Fibroblast of villous mesenchyme (primary cell): ENCODE measurements around the gene HMGN1. TPM values are rescaled to one million over a fixed set of nuclear protein-coding genes. Genes with fewer than 3 reads are reported as not detected.
A peak's percentile ranks its signal among the peaks of the same experiment; 100 is the strongest.

Experiments
- DNase-seq: peaks from one replicate; pipeline ENCODE4 v3.0.0-alpha.2; 2010; ENCODE audit warnings: low read depth
- H3K4me3 ChIP-seq: 2 replicates; pipeline ENCODE4 v1.5.1; 2011; ENCODE audit warnings: low read depth, mild to moderate bottlenecking, low read length
- total RNA-seq: library from RNA; depleted of rRNA; stranded (reverse); fragments of >200 nt; gene quantifications from 2 replicates; pipeline ENCODE4 v1.2.3, GENCODE V29; 2012
- TF ChIP-seq, protein P1 (sequence below): IDR thresholded peaks from 2 replicates; pipeline ENCODE4 v1.5.1; 2012; ENCODE audit warnings: low read depth, mild to moderate bottlenecking, low read length; ENCODE audit not compliant: insufficient read depth

HMGN1 gene
- total RNA-seq, 1 donor: 255 TPM

DNA sequence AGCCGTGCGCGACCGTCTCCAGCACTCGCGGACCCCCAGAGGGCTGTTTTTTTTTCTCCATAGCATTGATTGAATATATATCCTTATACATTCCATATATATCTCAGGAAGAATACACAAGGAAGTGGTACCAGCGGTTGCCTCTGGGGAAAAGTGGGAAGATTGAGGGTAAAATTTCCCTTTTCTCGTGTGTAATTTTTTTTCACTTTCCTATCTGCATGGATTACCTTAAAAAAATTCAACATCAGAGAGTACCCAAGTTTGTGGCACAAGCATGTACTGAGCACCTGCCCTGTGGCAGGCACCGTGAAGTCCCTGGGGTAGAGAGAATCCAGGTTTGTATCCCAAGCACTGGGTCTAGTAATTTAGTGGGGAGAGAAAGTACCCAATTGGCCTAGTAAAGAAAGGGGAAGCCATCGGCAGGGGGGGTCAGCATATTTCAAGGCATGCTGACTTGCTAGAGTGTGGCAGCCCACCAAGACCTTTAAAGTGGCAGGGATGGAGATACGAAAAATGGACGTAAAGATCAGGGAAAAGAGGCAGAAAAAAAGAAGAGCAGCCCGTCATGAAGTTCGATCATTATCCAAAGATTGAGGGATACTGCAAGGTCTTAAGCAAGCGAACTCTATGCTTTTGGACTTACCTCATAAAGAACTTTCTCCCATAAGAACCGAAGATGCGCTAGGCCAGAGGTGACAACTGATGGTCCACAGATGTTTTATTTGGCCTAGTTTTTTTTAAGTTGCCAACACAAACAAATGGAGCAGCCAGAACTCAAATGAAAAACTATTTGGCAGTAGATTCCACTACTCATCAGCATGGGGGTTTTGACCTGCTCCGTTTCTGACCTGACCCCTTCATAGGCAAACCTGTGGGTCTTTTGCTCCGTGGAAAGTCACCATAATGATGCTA is 1.5 kb upstream of the HMGN1 start:
- DNase-seq: no peak
- TF ChIP-seq, protein P1, sequence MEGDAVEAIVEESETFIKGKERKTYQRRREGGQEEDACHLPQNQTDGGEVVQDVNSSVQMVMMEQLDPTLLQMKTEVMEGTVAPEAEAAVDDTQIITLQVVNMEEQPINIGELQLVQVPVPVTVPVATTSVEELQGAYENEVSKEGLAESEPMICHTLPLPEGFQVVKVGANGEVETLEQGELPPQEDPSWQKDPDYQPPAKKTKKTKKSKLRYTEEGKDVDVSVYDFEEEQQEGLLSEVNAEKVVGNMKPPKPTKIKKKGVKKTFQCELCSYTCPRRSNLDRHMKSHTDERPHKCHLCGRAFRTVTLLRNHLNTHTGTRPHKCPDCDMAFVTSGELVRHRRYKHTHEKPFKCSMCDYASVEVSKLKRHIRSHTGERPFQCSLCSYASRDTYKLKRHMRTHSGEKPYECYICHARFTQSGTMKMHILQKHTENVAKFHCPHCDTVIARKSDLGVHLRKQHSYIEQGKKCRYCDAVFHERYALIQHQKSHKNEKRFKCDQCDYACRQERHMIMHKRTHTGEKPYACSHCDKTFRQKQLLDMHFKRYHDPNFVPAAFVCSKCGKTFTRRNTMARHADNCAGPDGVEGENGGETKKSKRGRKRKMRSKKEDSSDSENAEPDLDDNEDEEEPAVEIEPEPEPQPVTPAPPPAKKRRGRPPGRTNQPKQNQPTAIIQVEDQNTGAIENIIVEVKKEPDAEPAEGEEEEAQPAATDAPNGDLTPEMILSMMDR: no peak
- peak overlapping the region; percentile 70 for H3K4me3 ChIP-seq

DNA sequence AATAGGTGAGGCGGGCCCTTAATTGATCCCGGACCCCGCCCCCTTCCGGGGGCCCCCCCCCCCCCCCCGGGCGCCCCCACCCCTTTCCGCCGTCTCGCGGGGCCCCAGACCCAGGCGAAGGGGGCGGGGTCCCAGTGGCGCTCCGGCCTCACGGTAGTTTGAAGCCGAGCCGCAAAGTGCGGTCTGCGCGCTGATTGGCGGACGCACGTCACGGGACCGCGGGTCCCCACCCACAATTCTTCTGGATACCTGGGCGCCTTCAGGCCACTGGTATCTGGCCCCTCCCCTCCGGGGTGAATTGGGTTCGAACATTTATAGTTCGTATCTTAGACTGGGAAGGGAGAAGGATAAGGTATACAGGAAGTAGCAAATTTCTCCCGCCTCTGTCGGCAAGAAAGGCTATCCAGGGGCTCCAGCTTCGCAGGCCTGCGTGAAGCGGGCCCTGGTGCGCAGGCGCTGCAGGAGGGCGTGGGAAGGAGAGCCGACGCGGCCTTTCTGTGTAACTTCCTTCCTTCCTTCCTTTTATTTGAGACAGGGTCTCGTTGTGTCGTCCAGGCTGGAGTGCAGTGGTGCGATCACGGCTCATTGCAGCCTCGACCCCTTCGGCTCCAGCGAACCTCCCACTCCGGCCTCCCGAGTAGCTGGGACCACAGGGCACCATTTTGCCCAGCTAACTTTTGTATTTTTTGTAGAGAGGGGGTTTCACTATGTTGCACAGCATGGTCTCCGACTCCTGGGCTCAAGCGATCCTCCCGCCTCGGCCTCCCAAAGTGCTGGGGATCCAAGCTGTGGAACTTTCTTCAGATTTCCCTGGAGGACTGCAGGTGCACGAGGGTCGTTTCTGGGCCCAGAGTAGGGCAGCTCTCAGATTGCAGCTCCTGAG is 564 bp upstream of the HMGN1 start:
- TF ChIP-seq, protein P1: no peak
- DNase-seq: peak; percentile 95
- peak overlapping the region; percentile 70 for H3K4me3 ChIP-seq

DNA sequence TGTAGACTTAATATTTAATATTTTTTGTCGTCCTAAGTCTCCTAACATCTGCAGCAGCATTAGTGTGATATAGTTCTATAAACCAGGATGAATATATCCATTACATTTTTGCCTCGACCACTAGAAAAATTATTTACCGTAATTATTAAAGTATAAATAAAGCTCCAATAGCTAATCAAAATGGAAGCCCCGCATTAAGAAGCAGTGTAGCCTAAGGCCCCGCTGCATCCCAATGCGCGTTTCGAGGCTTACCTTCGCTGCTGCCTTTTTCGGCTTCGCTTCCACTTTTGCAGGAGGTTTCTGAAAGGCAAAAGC is 891 bp downstream of the HMGN1 start:
- TF ChIP-seq, protein P1: no peak
- H3K4me3 ChIP-seq: peak overlapping the region; percentile 93
- no peak for DNase-seq

DNA sequence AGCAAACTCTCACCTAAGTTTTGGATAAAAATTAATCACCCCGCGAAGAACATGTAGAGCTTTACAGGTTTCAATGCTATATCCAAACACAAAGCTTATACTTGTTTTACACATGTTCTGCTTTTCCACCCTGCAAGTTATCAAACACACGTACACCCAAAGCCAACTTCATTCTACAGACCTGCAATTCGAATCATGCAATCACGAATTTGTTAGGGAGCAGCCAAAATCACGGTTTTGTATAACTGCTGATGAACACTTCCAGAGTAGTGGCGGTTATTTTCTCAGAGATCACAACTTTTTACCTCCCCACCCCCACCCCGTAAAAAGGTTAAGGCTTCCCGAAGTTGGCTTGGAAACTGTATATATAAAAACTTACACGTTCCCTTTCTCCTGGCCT is 1.4 kb downstream of the HMGN1 start:
- TF ChIP-seq, protein P1: no peak
- H3K4me3 ChIP-seq: peak overlapping the region; percentile 93
- no peak for DNase-seq

- peak overlapping the region; percentile 93 for H3K4me3 ChIP-seq
- TF ChIP-seq, protein P1: no peak
- DNase-seq: no peak
These were observed 2.1 kb downstream of the HMGN1 start for GRCh38 chr21:39346671-39347331.

DNA sequence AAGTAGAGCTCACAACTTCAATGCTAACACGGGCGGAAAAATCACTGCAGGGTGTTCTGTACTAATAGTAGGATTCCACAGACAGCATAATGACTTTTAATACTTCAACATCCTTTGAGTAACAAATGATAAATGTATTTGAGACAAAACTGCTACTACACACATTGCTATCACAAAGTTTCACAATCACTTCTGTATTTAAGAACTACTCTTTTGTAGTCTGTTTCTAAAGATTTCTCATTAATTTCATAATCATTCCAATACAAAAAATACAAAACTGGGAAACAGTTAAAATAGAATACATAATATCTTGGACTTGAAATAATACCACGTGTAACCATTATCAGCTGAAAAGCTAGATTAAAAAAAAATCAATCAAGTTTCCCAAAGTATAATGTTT is 2.7 kb downstream of the HMGN1 start:
- H3K4me3 ChIP-seq: no peak overlapping the region
- no peak for DNase-seq
- TF ChIP-seq, protein P1: no peak
